Pulmonary artery endothelial cell (primary cell): Measurements from ENCODE around the gene TOMM40. TPM values are rescaled to one million over a fixed set of nuclear protein-coding genes. Genes with fewer than 3 reads are reported as not detected.
"Not testable (repeated sequence)": the region's sequence is repeated elsewhere in the genome, so short reads cannot be mapped to it uniquely, and the experiment has no call there.

Source experiments
- DNase-seq: peaks from one replicate; pipeline ENCODE4 v3.0.0-alpha.2; 2011; ENCODE audit warnings: low read depth, low spot score
- total RNA-seq: library from RNA; depleted of rRNA; stranded (reverse); fragments of >200 nt; gene quantifications from 2 replicates; pipeline ENCODE4 v1.2.3, GENCODE V29; 2014

TOMM40 gene
- total RNA-seq, 1 donor from 2014 or later, result 78.6 TPM

- DNase-seq, result no peak
Observed at GRCh38 chr19:44897835-44898234, 6.8 kb downstream of the TOMM40 start.

GRCh38 chr19:44900328-44901244 lies 9.5 kb downstream of the TOMM40 start:
- no peak for DNase-seq

- DNase-seq, result no peak
Observed at GRCh38 chr19:44903216-44903601, 12.2 kb downstream of the TOMM40 start.

- DNase-seq, result no peak
Observed at GRCh38 chr19:44903602-44904425, 12.8 kb downstream of the TOMM40 start.

GRCh38 chr19:44904426-44904994 lies 13.5 kb downstream of the TOMM40 start:
- DNase-seq, result no peak

GRCh38 chr19:44905437-44906160 lies 14.5 kb downstream of the TOMM40 start, which contains the start of gene APOE:
Gene APOE (plus strand): TSS chr19:44905796. CDS start chr19:44906625, 829 bp downstream.
- no peak for DNase-seq

- DNase-seq, result no peak
Observed at GRCh38 chr19:44907613-44908012, 16.6 kb downstream of the TOMM40 start.

- DNase-seq, result no peak
Observed at GRCh38 chr19:44908074-44908835, 17.2 kb downstream of the TOMM40 start.

GRCh38 chr19:44908836-44909261 lies 17.8 kb downstream of the TOMM40 start:
- no peak for DNase-seq

GRCh38 chr19:44909775-44910174 lies 18.7 kb downstream of the TOMM40 start:
- DNase-seq, result no peak

GRCh38 chr19:44911896-44912295 lies 20.8 kb downstream of the TOMM40 start:
- not testable (repeated sequence) for DNase-seq

GRCh38 chr19:44912854-44913253 lies 21.8 kb downstream of the TOMM40 start:
- DNase-seq, result no peak

GRCh38 chr19:44913512-44914432 lies 22.7 kb downstream of the TOMM40 start:
- DNase-seq, result not testable (repeated sequence)

GRCh38 chr19:44914433-44915206 lies 23.6 kb downstream of the TOMM40 start, which contains the start of gene APOC1:
Gene APOC1 (plus strand): TSS chr19:44914608. CDS start chr19:44914892, 284 bp downstream.
- DNase-seq, result peak; percentile 35

GRCh38 chr19:44924243-44924725 lies 33.2 kb downstream of the TOMM40 start:
- no peak for DNase-seq

- no peak for DNase-seq
Observed at GRCh38 chr19:44925114-44925891, 34.2 kb downstream of the TOMM40 start.
